Keratinocyte (primary cell): Measurements from ENCODE around the gene OR2F1. TPM values are rescaled to one million over a fixed set of nuclear protein-coding genes. Genes with fewer than 3 reads are reported as not detected.

Source experiments
- DNase-seq: peaks from one replicate; pipeline ENCODE4 v3.0.0-alpha.2; 2011; ENCODE audit warnings: low read depth, missing footprints, low spot score
- FAIRE-seq: peaks from 2 replicates; lab custom pipeline; 2011; peaks lifted over from hg19 to GRCh38; lab: Jason Lieb, UNC
- H2AFZ ChIP-seq: 2 replicates; pipeline ENCODE4 v1.6.0; 2012; ENCODE audit warnings: low read length, control low read depth, inconsistent platforms; ENCODE audit not compliant: control insufficient read depth
- H3K27ac ChIP-seq: 2 replicates; pipeline ENCODE4 v1.5.1; 2011; ENCODE audit warnings: low read length; ENCODE audit not compliant: control insufficient read depth, insufficient read depth
- H3K27me3 ChIP-seq: 3 replicates; pipeline ENCODE4 v1.6.0; 2011; ENCODE audit warnings: low read length; ENCODE audit not compliant: control insufficient read depth, insufficient read depth; ENCODE audit errors: extremely low read depth
- H3K36me3 ChIP-seq, 2 experiments: 2 replicates in 1 of 2; 3 replicates in 1 of 2; pipeline ENCODE4 v1.5.1; 2011; ENCODE audit warnings: low read length in 2 of 2, mild to moderate bottlenecking in 1 of 2; ENCODE audit not compliant: control insufficient read depth in 2 of 2, insufficient read depth in 2 of 2; ENCODE audit errors: extremely low read depth in 1 of 2
- H3K4me1 ChIP-seq: 3 replicates; pipeline ENCODE4 v1.5.1; 2011; ENCODE audit warnings: low read length; ENCODE audit not compliant: control insufficient read depth, insufficient read depth; ENCODE audit errors: extremely low read depth
- H3K4me2 ChIP-seq: 3 replicates; pipeline ENCODE4 v1.6.0; 2011; ENCODE audit warnings: low read depth, low read length; ENCODE audit not compliant: control insufficient read depth, insufficient read depth; ENCODE audit errors: extremely low read depth
- H3K4me3 ChIP-seq, 3 experiments: fragments of 200-600 bp in 1 of 3; sonication (generic) in 1 of 3; 2 replicates in 2 of 3; 3 replicates in 1 of 3; pipeline ENCODE4 v1.5.1; 2011 to 2016; ENCODE audit warnings: low read length in 3 of 3, mild to moderate bottlenecking in 3 of 3, control low read depth in 2 of 3, inconsistent platforms in 1 of 3, low read depth in 1 of 3, mixed read lengths in 1 of 3, mixed run types in 1 of 3, moderate library complexity in 1 of 3; ENCODE audit not compliant: control insufficient read depth in 2 of 3, insufficient read depth in 2 of 3; ENCODE audit errors: extremely low read depth in 1 of 3
- H3K79me2 ChIP-seq: 2 replicates; pipeline ENCODE4 v1.6.0; 2012; ENCODE audit warnings: low read length; ENCODE audit not compliant: control insufficient read depth, insufficient read depth
- H3K9ac ChIP-seq: 3 replicates; pipeline ENCODE4 v1.6.0; 2011; ENCODE audit warnings: low read length; ENCODE audit not compliant: control insufficient read depth, insufficient read depth; ENCODE audit errors: extremely low read depth
- H3K9me1 ChIP-seq: 3 replicates; pipeline ENCODE4 v1.6.0; 2011; ENCODE audit warnings: low read length; ENCODE audit not compliant: control insufficient read depth, insufficient read depth; ENCODE audit errors: extremely low read depth
- H3K9me3 ChIP-seq: 2 replicates; pipeline ENCODE4 v1.5.1; 2012; ENCODE audit warnings: low read depth, low read length; ENCODE audit not compliant: control insufficient read depth
- H4K20me1 ChIP-seq: 3 replicates; pipeline ENCODE4 v1.6.0; 2011; ENCODE audit warnings: low read length; ENCODE audit not compliant: control insufficient read depth, insufficient read depth; ENCODE audit errors: extremely low read depth
- CTCF ChIP-seq, 3 experiments: IDR thresholded peaks in 1 of 3; conservative IDR thresholded peaks in 1 of 3; optimal IDR thresholded peaks in 1 of 3; 2 replicates in 2 of 3; 3 replicates in 1 of 3; pipeline versions ENCODE3 to v1.5.1; 2011; ENCODE audit warnings: low read length in 3 of 3, mild to moderate bottlenecking in 3 of 3, moderate library complexity in 2 of 3, control low read depth in 1 of 3, inconsistent platforms in 1 of 3; ENCODE audit not compliant: insufficient read depth in 2 of 3; ENCODE audit errors: extremely low read depth in 1 of 3
- EZH2 ChIP-seq: IDR thresholded peaks from one replicate; pipeline ENCODE4 v1.6.1; 2012; ENCODE audit warnings: inconsistent platforms, mild to moderate bottlenecking, low read length, moderate library complexity
- dilution Hi-C: fragments of 300-500 bp; cut with MboI; formaldehyde crosslinking; loops from one replicate; pipeline ENCODE4 v1.7.0; 2020; ENCODE audit warnings: low sequenced_read_pairs; ENCODE audit not compliant: extremely low pct_ligation_motif_present
- polyA plus RNA-seq, 5 experiments: library from polyadenylated mRNA; depleted of rRNA in 3 of 5; stranded (reverse) in 3 of 5; stranded (forward) in 1 of 5; unstranded in 1 of 5; fragments of >200 nt; gene quantifications; 1 replicate in 1 of 5; 2 replicates in 3 of 5; 3 replicates in 1 of 5; pipeline versions ENCODE4 v1.2.1 to v1.2.3, GENCODE V29; 2011 to 2012; ENCODE audit warnings: missing spikeins in 2 of 5, low read depth in 1 of 5, low replicate concordance in 1 of 5

The OR2F1 gene
- polyA plus RNA-seq, 1 donor (not counting 4 experiments of a cell fraction or from before 2014, with no cell fraction given), result not detected

- dilution Hi-C loops, result no loop called here
- Histone ChIP-seq H3K79me2 (no peaks in the 10 kb centered on the region), H4K20me1 (no peaks in the 10 kb centered on the region), H3K27ac (no peak overlapping the region), H3K9ac (no peak overlapping the region), H3K9me3 (no peaks in the 10 kb centered on the region), H3K4me1 (no peaks in the 10 kb centered on the region), H2AFZ (no peak overlapping the region), H3K9me1 (no peaks in the 10 kb centered on the region), H3K4me2 (no peak overlapping the region), H3K36me3 (no peaks in the 10 kb centered on the region), H3K4me3 (no peak overlapping the region), H3K27me3 (no peaks in the 10 kb centered on the region)
- DNase-seq (no peak), FAIRE-seq (no peak)
- TF ChIP-seq CTCF (optimal IDR thresholded peaks at IDR 0.05 in 1 of 3, IDR thresholded peaks at IDR 0.05 in 1 of 3, conservative IDR thresholded peaks at IDR 0.05 in 1 of 3; ENCODE audit: extremely low read depth in 1 of 3, insufficient read depth in 2 of 3, low read length in 3 of 3) (no peak), EZH2 (no peak)
These were observed 25.3 kb upstream of the OR2F1 start for GRCh38 chr7:143929224-143929920.

GRCh38 chr7:143931739-143932138, 22.9 kb upstream of the OR2F1 start:
- no peaks in the 10 kb centered on the region for H3K36me3 ChIP-seq
- FAIRE-seq (no peak), DNase-seq (no peak)
- no peak overlapping the region for H3K27ac ChIP-seq
- no peak overlapping the region for H3K4me2 ChIP-seq
- H3K9me3 ChIP-seq, result no peaks in the 10 kb centered on the region
- TF ChIP-seq EZH2, result no peak
- TF ChIP-seq CTCF (optimal IDR thresholded peaks at IDR 0.05 in 1 of 3, IDR thresholded peaks at IDR 0.05 in 1 of 3, conservative IDR thresholded peaks at IDR 0.05 in 1 of 3; ENCODE audit: extremely low read depth in 1 of 3, insufficient read depth in 2 of 3, low read length in 3 of 3), result no peak
- no peaks in the 10 kb centered on the region for H3K27me3 ChIP-seq
- no peaks in the 10 kb centered on the region for H3K9me1 ChIP-seq
- no peak overlapping the region for H3K4me3 ChIP-seq
- no peak overlapping the region for H2AFZ ChIP-seq
- no peaks in the 10 kb centered on the region for H3K79me2 ChIP-seq
- H3K9ac ChIP-seq, result no peak overlapping the region
- dilution Hi-C loops, result no loop called here
- H4K20me1 ChIP-seq, result no peaks in the 10 kb centered on the region
- H3K4me1 ChIP-seq, result no peaks in the 10 kb centered on the region
